Uterus (tissue), 4 donors: ENCODE results near the gene NPTX1. TPM values are rescaled to one million over a fixed set of nuclear protein-coding genes. Genes with fewer than 3 reads are reported as not detected.

Experiments
- DNase-seq, 2 donors: peaks; one replicate each; pipeline ENCODE4 v3.0.0-alpha.2; 2019 to 2020
- H3K27ac ChIP-seq, 2 donors: fragments of 200-600 bp; sonication (generic); 1 replicate in 1 of 2; 2 replicates in 1 of 2; pipeline ENCODE4 v1.5.1; 2016 to 2018
- H3K27me3 ChIP-seq, 2 donors: fragments of 200-600 bp; sonication (generic); one replicate each; pipeline ENCODE4 v1.5.1; 2018 to 2019; ENCODE audit warnings: control low read depth in 1 of 2
- H3K36me3 ChIP-seq, 2 donors: fragments of 200-600 bp; sonication (generic); one replicate each; pipeline ENCODE4 v1.5.1; 2019; ENCODE audit warnings: control low read depth in 1 of 2
- H3K4me1 ChIP-seq, 2 donors: fragments of 200-600 bp; sonication (generic); one replicate each; pipeline ENCODE4 v1.5.1; 2018 to 2019; ENCODE audit warnings: control low read depth in 1 of 2
- H3K4me3 ChIP-seq, 2 donors: fragments of 200-600 bp; sonication (generic); 1 replicate in 1 of 2; 2 replicates in 1 of 2; pipeline ENCODE4 v1.5.1; 2018 to 2019; ENCODE audit warnings: mild to moderate bottlenecking in 1 of 2
- H3K9me3 ChIP-seq, 2 donors: fragments of 200-600 bp; sonication (generic); one replicate each; pipeline ENCODE4 v1.5.1; 2019; ENCODE audit warnings: control low read depth in 1 of 2
- CTCF ChIP-seq, 4 experiments: fragments of 200-600 bp in 2 of 4; fragments of 450-650 bp in 2 of 4; sonication (generic) in 2 of 4; IDR thresholded peaks; one replicate each; pipeline ENCODE4 v1.5.1; 2016 to 2019; ENCODE audit warnings: antibody characterized with exemption in 4 of 4, mild to moderate bottlenecking in 2 of 4, moderate library complexity in 1 of 4
- POLR2A ChIP-seq, 2 donors: fragments of 450-650 bp; IDR thresholded peaks; one replicate each; pipeline ENCODE4 v1.6.1; 2016; ENCODE audit warnings: antibody characterized with exemption in 2 of 2, mild to moderate bottlenecking in 1 of 2, moderate library complexity in 1 of 2
- intact Hi-C: fragments of 100-400 bp; cut with DNase I; formaldehyde crosslinking; loops from one replicate; pipeline ENCODE4 v1.15.1; 2023; ENCODE audit warnings: low total_unique reads
- total RNA-seq, 4 donors: library from RNA; depleted of rRNA in 3 of 4; stranded (reverse); fragments of >200 nt in 3 of 4; gene quantifications; one replicate each; pipeline versions ENCODE4 v1.1.0 to v1.2.4, GENCODE V29; 2014 to 2023
- donor health status: DM: yes; HTN: yes; CAD: no.

Gene NPTX1
- total RNA-seq, 4 donors from 2014 or later, result 1.6 to 2.1 TPM; not detected in 2

- H3K27me3 ChIP-seq, result no peaks in the 10 kb centered on the region
- DNase-seq, result no peak
- TF ChIP-seq CTCF (IDR thresholded peaks at IDR 0.05) (no peak), POLR2A (IDR thresholded peaks at IDR 0.05) (no peak)
- peak overlapping the region; percentile 49 to 98 for H3K27ac ChIP-seq
- H3K36me3 ChIP-seq, result no peaks in the 10 kb centered on the region
- H3K4me1 ChIP-seq, result peaks cover 0 to 3% of the 10 kb centered on the region in 2 donors
- intact Hi-C loops, result no loop called here
- no peaks in the 10 kb centered on the region for H3K9me3 ChIP-seq
- no peak overlapping the region for H3K4me3 ChIP-seq
Observed at GRCh38 chr17:80457236-80457856, 19.1 kb downstream of the NPTX1 start.

- Histone ChIP-seq H3K27me3 (no peaks in the 10 kb centered on the region), H3K36me3 (no peaks in the 10 kb centered on the region), H3K9me3 (no peaks in the 10 kb centered on the region), H3K27ac (peak overlapping the region; percentile 49 to 98), H3K4me1 (peaks cover 0 to 3% of the 10 kb centered on the region in 2 donors), H3K4me3 (no peak overlapping the region)
- TF ChIP-seq POLR2A (IDR thresholded peaks at IDR 0.05) (peak in 1 of 2 donors; percentile 10), CTCF (IDR thresholded peaks at IDR 0.05) (no peak)
- intact Hi-C loops, result no loop called here
- DNase-seq, result peak; percentile 73 to 76
Observed at GRCh38 chr17:80456465-80457235, 19.8 kb downstream of the NPTX1 start.

- H3K4me3 ChIP-seq, result peak overlapping the region in 1 of 2 donors; percentile 84
- TF ChIP-seq CTCF (IDR thresholded peaks at IDR 0.05) (no peak), POLR2A (IDR thresholded peaks at IDR 0.05) (no peak)
- intact Hi-C loops, result no loop called here
- H3K27ac ChIP-seq, result peak overlapping the region; percentile 94 to 98
- H3K9me3 ChIP-seq, result no peaks in the 10 kb centered on the region
- no peaks in the 10 kb centered on the region for H3K36me3 ChIP-seq
- no peak for DNase-seq
- peaks cover 0 to 3% of the 10 kb centered on the region in 2 donors for H3K4me1 ChIP-seq
- no peaks in the 10 kb centered on the region for H3K27me3 ChIP-seq
Observed at GRCh38 chr17:80455784-80456183, 20.6 kb downstream of the NPTX1 start.

GRCh38 chr17:80455336-80455710, 21.1 kb downstream of the NPTX1 start:
- Histone ChIP-seq H3K9me3 (no peaks in the 10 kb centered on the region), H3K36me3 (no peaks in the 10 kb centered on the region), H3K27me3 (no peaks in the 10 kb centered on the region), H3K4me1 (peaks cover 0 to 3% of the 10 kb centered on the region in 2 donors), H3K27ac (peak overlapping the region; percentile 94 to 98), H3K4me3 (peak overlapping the region; percentile 71 to 84)
- intact Hi-C loops, result no loop called here
- DNase-seq, result peak; percentile 51 to 62
- no peak for TF ChIP-seq CTCF (IDR thresholded peaks at IDR 0.05)
- TF ChIP-seq POLR2A (IDR thresholded peaks at IDR 0.05), result no peak
